Parathyroid adenoma (tissue), 2 donors: ENCODE measurements around the gene FOXK2.

Source experiments
- H2AFZ ChIP-seq: fragments of 300-600 bp; sonication (generic); one replicate; pipeline ENCODE4 v1.7.0; 2017; ENCODE audit warnings: antibody characterized with exemption, mild to moderate bottlenecking
- H3K27ac ChIP-seq: fragments of 300-600 bp; sonication (generic); one replicate; pipeline ENCODE4 v1.7.0; 2017
- H3K27me3 ChIP-seq: fragments of 300-600 bp; sonication (generic); one replicate; pipeline ENCODE4 v1.7.0; 2017; ENCODE audit warnings: low read length; ENCODE audit not compliant: control insufficient read depth, insufficient read depth
- H3K36me3 ChIP-seq: fragments of 300-600 bp; sonication (generic); one replicate; pipeline ENCODE4 v1.7.0; 2017; ENCODE audit warnings: low read length; ENCODE audit not compliant: control insufficient read depth, insufficient read depth
- H3K4me1 ChIP-seq: fragments of 300-600 bp; sonication (generic); one replicate; pipeline ENCODE4 v1.7.0; 2017; ENCODE audit warnings: control low read depth
- H3K4me2 ChIP-seq: fragments of 300-600 bp; sonication (generic); one replicate; pipeline ENCODE4 v1.7.0; 2017; ENCODE audit warnings: low read length
- H3K4me3 ChIP-seq: fragments of 300-600 bp; sonication (generic); one replicate; pipeline ENCODE4 v1.7.0; 2017; ENCODE audit warnings: low read depth, low read length
- H3K79me2 ChIP-seq: fragments of 300-600 bp; sonication (generic); one replicate; pipeline ENCODE4 v1.7.0; 2017; ENCODE audit warnings: control low read depth
- H3K9ac ChIP-seq: fragments of 300-600 bp; sonication (generic); one replicate; pipeline ENCODE4 v1.7.0; 2017; ENCODE audit warnings: mild to moderate bottlenecking
- H3K9me3 ChIP-seq: fragments of 300-600 bp; sonication (generic); one replicate; pipeline ENCODE4 v1.7.0; 2017; ENCODE audit warnings: low read length; ENCODE audit not compliant: control insufficient read depth
- TF ChIP-seq, protein P1 (sequence below): fragments of 300-600 bp; sonication (generic); IDR thresholded peaks from one replicate; pipeline ENCODE4 v1.7.0; 2017; ENCODE audit warnings: antibody characterized with exemption, mild to moderate bottlenecking
- donor health status: primary hyperparathyroidism.

FOXK2 gene

GRCh38 chr17:82524540-82524939 lies 5.0 kb downstream of the FOXK2 start:
- H3K27ac ChIP-seq = peak overlapping the region; percentile 37

DNA sequence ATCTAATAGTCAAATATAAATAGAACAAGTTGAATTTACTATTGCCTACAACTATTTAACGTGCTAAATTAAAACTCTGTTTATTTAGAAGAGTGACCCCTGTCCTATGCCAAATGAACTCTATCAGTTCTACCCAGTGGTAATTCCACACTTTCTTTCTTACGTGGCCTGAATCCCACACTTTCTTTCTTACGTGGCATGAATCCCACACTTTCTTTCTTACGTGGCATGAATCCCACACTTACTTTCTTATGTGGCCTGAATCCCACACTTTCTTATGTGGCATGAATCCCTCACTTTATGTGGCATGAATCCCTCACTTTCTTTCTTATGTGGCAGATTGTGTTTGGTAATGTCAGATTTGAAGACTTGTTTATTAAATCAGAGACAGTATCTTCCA lies 6.2 kb downstream of the FOXK2 start:
- H3K9ac ChIP-seq = no peak overlapping the region
- H3K9me3 ChIP-seq = no peaks in the 10 kb centered on the region
- H2AFZ ChIP-seq = no peak overlapping the region
- TF ChIP-seq, protein P1, sequence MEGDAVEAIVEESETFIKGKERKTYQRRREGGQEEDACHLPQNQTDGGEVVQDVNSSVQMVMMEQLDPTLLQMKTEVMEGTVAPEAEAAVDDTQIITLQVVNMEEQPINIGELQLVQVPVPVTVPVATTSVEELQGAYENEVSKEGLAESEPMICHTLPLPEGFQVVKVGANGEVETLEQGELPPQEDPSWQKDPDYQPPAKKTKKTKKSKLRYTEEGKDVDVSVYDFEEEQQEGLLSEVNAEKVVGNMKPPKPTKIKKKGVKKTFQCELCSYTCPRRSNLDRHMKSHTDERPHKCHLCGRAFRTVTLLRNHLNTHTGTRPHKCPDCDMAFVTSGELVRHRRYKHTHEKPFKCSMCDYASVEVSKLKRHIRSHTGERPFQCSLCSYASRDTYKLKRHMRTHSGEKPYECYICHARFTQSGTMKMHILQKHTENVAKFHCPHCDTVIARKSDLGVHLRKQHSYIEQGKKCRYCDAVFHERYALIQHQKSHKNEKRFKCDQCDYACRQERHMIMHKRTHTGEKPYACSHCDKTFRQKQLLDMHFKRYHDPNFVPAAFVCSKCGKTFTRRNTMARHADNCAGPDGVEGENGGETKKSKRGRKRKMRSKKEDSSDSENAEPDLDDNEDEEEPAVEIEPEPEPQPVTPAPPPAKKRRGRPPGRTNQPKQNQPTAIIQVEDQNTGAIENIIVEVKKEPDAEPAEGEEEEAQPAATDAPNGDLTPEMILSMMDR = no peak
- H3K4me2 ChIP-seq = no peak overlapping the region
- H3K79me2 ChIP-seq = peaks cover 60% of the 10 kb centered on the region
- H3K27me3 ChIP-seq = no peaks in the 10 kb centered on the region
- H3K27ac ChIP-seq = peak overlapping the region; percentile 29
- no peak overlapping the region for H3K4me3 ChIP-seq
- peaks cover 42% of the 10 kb centered on the region for H3K4me1 ChIP-seq
- no peaks in the 10 kb centered on the region for H3K36me3 ChIP-seq

More at GRCh38 chr17:82524540-82524939, 5.0 kb downstream of the FOXK2 start:
- no peaks in the 10 kb centered on the region for H3K9me3 ChIP-seq
- no peak overlapping the region for H3K4me3 ChIP-seq
- H3K27me3 ChIP-seq = no peaks in the 10 kb centered on the region
- peaks cover 55% of the 10 kb centered on the region for H3K79me2 ChIP-seq
- H3K4me1 ChIP-seq = peaks cover 41% of the 10 kb centered on the region
- TF ChIP-seq, protein P1 = no peak
- no peak overlapping the region for H2AFZ ChIP-seq
- no peak overlapping the region for H3K4me2 ChIP-seq
- H3K36me3 ChIP-seq = no peaks in the 10 kb centered on the region
- H3K9ac ChIP-seq = no peak overlapping the region

DNA sequence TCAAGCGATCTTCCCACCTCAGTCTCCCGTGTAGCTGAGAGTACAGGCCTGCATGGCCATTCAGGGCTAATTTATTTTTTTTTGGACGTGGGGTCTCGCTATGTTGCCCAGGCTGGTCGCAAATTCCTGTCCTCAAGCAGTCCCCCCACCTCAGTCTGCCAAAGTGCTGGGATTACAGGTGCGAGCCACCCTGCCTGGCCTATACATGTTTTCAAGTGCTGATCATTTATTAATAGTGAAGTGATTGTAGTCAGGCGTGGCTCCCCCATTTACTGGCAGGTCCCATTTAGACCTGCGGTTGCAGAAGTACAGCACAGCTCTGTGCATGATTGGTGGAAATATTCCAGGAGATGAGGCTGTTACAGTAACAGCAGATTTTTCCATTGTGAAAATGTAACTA lies 8.4 kb downstream of the FOXK2 start:
- H3K27me3 ChIP-seq = no peaks in the 10 kb centered on the region
- H2AFZ ChIP-seq = no peak overlapping the region
- H3K9ac ChIP-seq = no peak overlapping the region
- no peaks in the 10 kb centered on the region for H3K9me3 ChIP-seq
- TF ChIP-seq, protein P1 = no peak
- peaks cover 63% of the 10 kb centered on the region for H3K79me2 ChIP-seq
- peaks cover 33% of the 10 kb centered on the region for H3K4me1 ChIP-seq
- H3K4me2 ChIP-seq = no peak overlapping the region
- H3K36me3 ChIP-seq = no peaks in the 10 kb centered on the region
- peak overlapping the region; percentile 79 for H3K27ac ChIP-seq
- H3K4me3 ChIP-seq = no peak overlapping the region

DNA sequence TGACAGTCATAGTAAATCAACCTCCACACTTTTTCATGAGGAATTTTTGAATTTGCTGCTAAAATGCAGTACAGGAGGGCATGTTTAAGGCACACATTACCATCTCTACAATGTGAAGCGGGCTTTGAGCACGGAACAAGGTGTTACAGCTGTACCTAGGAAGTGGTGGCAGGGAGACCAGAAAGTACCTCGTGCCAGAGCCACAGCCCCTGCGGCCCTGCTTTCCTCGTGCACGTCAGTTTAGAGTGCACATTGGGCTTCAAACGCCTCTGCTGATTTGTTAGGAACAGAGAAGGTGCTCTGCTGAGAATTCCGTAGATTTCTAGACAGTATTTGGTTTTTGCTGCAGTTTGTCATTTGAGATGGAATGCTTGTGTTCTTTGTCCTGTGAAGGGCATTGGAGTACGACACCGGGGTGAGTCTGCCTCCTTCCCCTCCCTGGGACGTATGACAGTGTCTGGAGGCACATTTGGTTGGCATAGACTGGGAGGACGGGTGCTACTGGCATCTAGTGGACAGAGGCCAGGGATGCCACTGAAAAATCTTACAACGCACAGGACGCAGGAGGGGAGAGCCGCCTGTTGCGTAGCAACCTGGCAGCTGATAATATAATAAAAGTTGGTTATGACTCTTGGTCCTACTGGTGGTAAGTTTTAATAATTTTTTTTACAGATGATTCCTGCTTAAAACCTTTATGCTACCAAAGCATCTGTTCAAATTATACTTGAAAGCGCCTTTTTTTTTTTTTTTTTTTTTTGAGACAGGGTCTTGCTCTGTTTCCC lies 9.1 kb downstream of the FOXK2 start:
- TF ChIP-seq, protein P1 = peak; percentile 82
- peak overlapping the region; percentile 79 for H3K27ac ChIP-seq
- no peaks in the 10 kb centered on the region for H3K36me3 ChIP-seq
- no peaks in the 10 kb centered on the region for H3K9me3 ChIP-seq
- no peak overlapping the region for H3K9ac ChIP-seq
- no peaks in the 10 kb centered on the region for H3K27me3 ChIP-seq
- H3K4me3 ChIP-seq = peak overlapping the region; percentile 19
- H3K4me2 ChIP-seq = peak overlapping the region; percentile 8
- H3K79me2 ChIP-seq = peaks cover 64% of the 10 kb centered on the region
- peaks cover 33% of the 10 kb centered on the region for H3K4me1 ChIP-seq
- H2AFZ ChIP-seq = peak overlapping the region; percentile 34

DNA sequence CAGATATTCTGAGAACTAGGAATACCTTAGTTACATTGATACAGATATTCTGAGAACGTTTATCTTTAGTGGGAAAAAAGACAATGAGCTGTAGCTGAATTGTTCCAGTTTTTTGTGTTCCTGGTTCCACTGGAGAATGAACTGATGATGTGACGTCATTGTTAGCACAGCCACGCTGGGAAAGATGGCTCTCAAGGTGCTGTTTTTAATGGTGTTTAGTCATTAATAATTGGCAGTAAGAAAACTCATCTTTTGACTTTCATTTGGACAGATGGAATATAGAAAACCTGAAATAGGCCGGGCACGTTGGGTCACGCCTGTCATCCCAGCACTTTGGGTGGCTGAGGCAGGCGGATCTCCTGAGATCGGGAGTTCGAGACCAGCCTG lies 10.4 kb downstream of the FOXK2 start:
- Histone ChIP-seq H3K79me2 (peaks cover 68% of the 10 kb centered on the region), H3K36me3 (no peaks in the 10 kb centered on the region), H3K4me1 (peaks cover 30% of the 10 kb centered on the region), H3K9me3 (no peaks in the 10 kb centered on the region), H3K27ac (peak overlapping the region; percentile 79), H3K9ac (no peak overlapping the region), H3K4me3 (no peak overlapping the region), H3K27me3 (no peaks in the 10 kb centered on the region), H3K4me2 (no peak overlapping the region), H2AFZ (no peak overlapping the region)
- TF ChIP-seq, protein P1 = no peak
